WTC11 (cell line): Measurements from ENCODE around the gene NEO1. TPM values are rescaled to one million over a fixed set of nuclear protein-coding genes. Genes with fewer than 3 reads are reported as not detected.

ENCODE experiments used
- ATAC-seq: fragments of 200-7000 bp; cut with Tn5 transposase; 2 replicates; pipeline ENCODE4 v1.10.0; 2021; ENCODE audit warnings: mild to moderate bottlenecking, moderate library complexity
- CTCF ChIA-PET: fragments of 300-600 bp; sonication (Branson Sonifier 250); formaldehyde crosslinking; loops from one replicate; lab custom pipeline; 2021; ENCODE audit warnings: antibody characterized with exemption; lab: Charles Lee
- POLR2A ChIA-PET: fragments of 350-600 bp; sonication (Branson Sonifier 250); formaldehyde crosslinking; loops from one replicate; lab custom pipeline; 2021; ENCODE audit warnings: antibody characterized with exemption; lab: Charles Lee
- DNase-seq: peaks from one replicate; pipeline ENCODE4 v3.0.0; 2021; ENCODE audit warnings: low spot score
- H3K27ac Mint-ChIP-seq: 2 replicates; pipeline ENCODE4 v1.8.0; 2021; ENCODE audit warnings: mixed read lengths
- H3K27me3 Mint-ChIP-seq: 2 replicates; pipeline ENCODE4 v1.8.0; 2021; ENCODE audit warnings: low read depth, mild to moderate bottlenecking, moderate library complexity, mixed read lengths
- H3K36me3 Mint-ChIP-seq: 2 replicates; pipeline ENCODE4 v1.8.0; 2021; ENCODE audit warnings: mixed read lengths
- H3K4me1 Mint-ChIP-seq: 2 replicates; pipeline ENCODE4 v1.8.0; 2022; ENCODE audit warnings: mixed read lengths
- H3K4me3 Mint-ChIP-seq: 2 replicates; pipeline ENCODE4 v1.8.0; 2021; ENCODE audit warnings: mild to moderate bottlenecking, moderate library complexity, mixed read lengths
- H3K9me3 Mint-ChIP-seq: 2 replicates; pipeline ENCODE4 v1.8.0; 2021; ENCODE audit warnings: mixed read lengths
- AFF4 ChIP-seq: sonication (generic); formaldehyde crosslinking; IDR thresholded peaks from 2 replicates; pipeline ENCODE4 v1.8.1; 2023; ENCODE audit warnings: mild to moderate bottlenecking, missing genetic modification reagents, borderline replicate concordance
- AR ChIP-seq: fragments of 250-450 bp; sonication (Bioruptor Pico); IDR thresholded peaks from 2 replicates; pipeline ENCODE4 v1.9.0; 2021; ENCODE audit warnings: mild to moderate bottlenecking
- CREB1 ChIP-seq: sonication (generic); formaldehyde crosslinking; IDR thresholded peaks from 2 replicates; pipeline ENCODE4 v1.8.0; 2023; ENCODE audit warnings: mild to moderate bottlenecking, missing genetic modification reagents
- CTCF ChIP-seq: fragments of 200-600 bp; IDR thresholded peaks from 2 replicates; pipeline ENCODE4 v1.8.0; 2022; ENCODE audit warnings: antibody characterized with exemption
- ETV6 ChIP-seq: sonication (generic); formaldehyde crosslinking; IDR thresholded peaks from 2 replicates; pipeline ENCODE4 v1.8.1; 2022; ENCODE audit warnings: mild to moderate bottlenecking, missing genetic modification reagents
- MAX ChIP-seq: sonication (generic); formaldehyde crosslinking; IDR thresholded peaks from 2 replicates; pipeline ENCODE4 v1.8.0; 2022; ENCODE audit warnings: mild to moderate bottlenecking, missing genetic modification reagents
- MLX ChIP-seq: sonication (generic); formaldehyde crosslinking; IDR thresholded peaks from 2 replicates; pipeline ENCODE4 v1.8.1; 2023; ENCODE audit warnings: mild to moderate bottlenecking, missing genetic modification reagents, moderate library complexity
- NR3C1 ChIP-seq: sonication (generic); formaldehyde crosslinking; conservative IDR thresholded peaks from 2 replicates; pipeline ENCODE4 v1.8.1; 2023; ENCODE audit warnings: low read depth, mild to moderate bottlenecking, missing genetic modification reagents
- USF2 ChIP-seq: sonication (generic); formaldehyde crosslinking; IDR thresholded peaks from 2 replicates; pipeline ENCODE4 v1.8.1; 2023; ENCODE audit warnings: mild to moderate bottlenecking, missing genetic modification reagents, moderate library complexity
- ZBTB43 ChIP-seq: sonication (generic); formaldehyde crosslinking; IDR thresholded peaks from 2 replicates; pipeline ENCODE4 v1.8.1; 2023; ENCODE audit warnings: mild to moderate bottlenecking, missing genetic modification reagents
- ZNF532 ChIP-seq: fragments of 250-450 bp; sonication (Bioruptor Pico); IDR thresholded peaks from 2 replicates; pipeline ENCODE4 v1.9.0; 2021; ENCODE audit warnings: mild to moderate bottlenecking, borderline replicate concordance
- total RNA-seq: library from RNA; stranded (reverse); gene quantifications from 3 replicates; pipeline ENCODE4 v1.2.3, GENCODE V29; 2021

The NEO1 gene
- total RNA-seq, 1 experiment from 2014 or later: 37.1 TPM

GRCh38 chr15:73054417-73054953, 2.2 kb downstream of the NEO1 start (continued):
- TF ChIP-seq AFF4 (CRISPR knock-in tag) (no peak), AR (CRISPR knock-in tag) (no peak), NR3C1 (CRISPR knock-in tag) (no peak), ZNF532 (CRISPR knock-in tag) (no peak), USF2 (CRISPR knock-in tag) (no peak)

- TF ChIP-seq ETV6 (CRISPR knock-in tag) (no peak), MAX (CRISPR knock-in tag) (no peak), MLX (CRISPR knock-in tag) (no peak), CREB1 (CRISPR knock-in tag) (no peak), CTCF (no peak), AR (CRISPR knock-in tag) (no peak), ZBTB43 (no peak)
- ATAC-seq (no peak), DNase-seq (no peak)
- CTCF ChIA-PET: no interaction called here
- Mint-ChIP-seq H3K36me3 (no peaks in the 10 kb centered on the region), H3K9me3 (no peaks in the 10 kb centered on the region), H3K27me3 (no peaks in the 10 kb centered on the region), H3K4me3 (no peak overlapping the region), H3K27ac (no peak overlapping the region), H3K4me1 (peaks cover 11% of the 10 kb centered on the region; the same call in 1 of the 2 replicates)
- POLR2A ChIA-PET: no interaction called here
Observed at GRCh38 chr15:73056460-73056859, 4.2 kb downstream of the NEO1 start.
